Endodermal cell (in vitro differentiated cells): ENCODE measurements around the gene RNF43. TPM values are rescaled to one million over a fixed set of nuclear protein-coding genes. Genes with fewer than 3 reads are reported as not detected.

Experiments
- DNase-seq: peaks from one replicate; pipeline ENCODE4 v3.0.0-alpha.2; 2017
- H3K27ac ChIP-seq: 2 replicates; pipeline ENCODE4 v1.5.1; 2013; ENCODE audit warnings: mild to moderate bottlenecking, low read depth, low read length, moderate library complexity
- H3K27me3 ChIP-seq: 2 replicates; pipeline ENCODE4 v1.6.1; 2013; ENCODE audit warnings: mild to moderate bottlenecking, low read length, moderate library complexity; ENCODE audit not compliant: insufficient read depth, control insufficient read depth, poor library complexity, severe bottlenecking
- H3K36me3 ChIP-seq: 2 replicates; pipeline ENCODE4 v1.7.0; 2013; ENCODE audit warnings: mild to moderate bottlenecking, low read length, moderate library complexity; ENCODE audit not compliant: control insufficient read depth, insufficient read depth
- H3K4me1 ChIP-seq: one replicate; pipeline ENCODE4 v1.7.0; 2013; ENCODE audit warnings: low read length; ENCODE audit not compliant: control insufficient read depth, insufficient read depth
- H3K4me3 ChIP-seq: 2 replicates; pipeline ENCODE4 v1.5.1; 2013; ENCODE audit warnings: mild to moderate bottlenecking, low read length, moderate library complexity
- H3K9ac ChIP-seq: 2 replicates; pipeline ENCODE4 v1.6.1; 2013; ENCODE audit warnings: mild to moderate bottlenecking, low read length, moderate library complexity; ENCODE audit not compliant: poor library complexity, severe bottlenecking; ENCODE audit errors: extremely low read depth
- H3K9me3 ChIP-seq: 2 replicates; pipeline ENCODE4 v1.6.1; 2013; ENCODE audit warnings: mild to moderate bottlenecking, low read length, moderate library complexity; ENCODE audit not compliant: control insufficient read depth
- H3K27ac Mint-ChIP-seq: 2 replicates; pipeline ENCODE4 v1.8.0; 2020; ENCODE audit warnings: mixed read lengths
- H3K27me3 Mint-ChIP-seq: 2 replicates; pipeline ENCODE4 v1.8.0; 2021; ENCODE audit warnings: mild to moderate bottlenecking, mixed read lengths; ENCODE audit not compliant: insufficient read depth
- H3K36me3 Mint-ChIP-seq: 2 replicates; pipeline ENCODE4 v1.8.0; 2020; ENCODE audit warnings: low read depth, mixed read lengths
- H3K4me1 Mint-ChIP-seq: 2 replicates; pipeline ENCODE4 v1.8.0; 2020; ENCODE audit warnings: mixed read lengths
- H3K4me3 Mint-ChIP-seq: 2 replicates; pipeline ENCODE4 v1.8.0; 2020; ENCODE audit warnings: mild to moderate bottlenecking, moderate library complexity, mixed read lengths
- H3K9me3 Mint-ChIP-seq: 2 replicates; pipeline ENCODE4 v1.8.0; 2020; ENCODE audit warnings: mild to moderate bottlenecking, mixed read lengths
- CTCF ChIP-seq: fragments of 200-600 bp; sonication (generic); conservative IDR thresholded peaks from 2 replicates; pipeline ENCODE4 v1.5.0; 2021; ENCODE audit warnings: antibody characterized with exemption, mild to moderate bottlenecking
- WGBS, 2 experiments: methylation state at CpG; one replicate each; pipeline versions ENCODE4 v1.1.5 to v1.1.7; 2013; ENCODE audit warnings: missing lambda C conversion rate in 2 of 2, mixed read lengths in 1 of 2; ENCODE audit not compliant: insufficient coverage in 1 of 2, insufficient read length in 1 of 2; 5-methylcytosine and 5-hydroxymethylcytosine counted together
- total RNA-seq, 2 donors: library from RNA; stranded (reverse); fragmentation: NEBNext Ultra II Directional in 1 of 2; extraction: Animal tissue kit (Norgen Biotek cat#: 25700) in 1 of 2; gene quantifications; 2 replicates in 1 of 2; 3 replicates in 1 of 2; pipeline ENCODE4 v1.2.1, GENCODE V29; 2021

Gene RNF43
- total RNA-seq, 2 donors from 2014 or later = 3.2 to 4.1 TPM

GRCh38 chr17:58416396-58416795 lies 938 bp downstream of the RNF43 start:
- no peak overlapping the region for H3K9ac ChIP-seq
- peaks cover 3% of the 10 kb centered on the region for H3K4me1 ChIP-seq
- H3K27me3 Mint-ChIP-seq = peaks cover 3% of the 10 kb centered on the region
- H3K27ac Mint-ChIP-seq = no peak overlapping the region
- TF ChIP-seq CTCF = no peak
- H3K27me3 ChIP-seq = no peaks in the 10 kb centered on the region
- H3K4me3 Mint-ChIP-seq = peak overlapping the region; percentile 69
- H3K4me1 Mint-ChIP-seq = peaks cover 30% of the 10 kb centered on the region
- no peaks in the 10 kb centered on the region for H3K36me3 Mint-ChIP-seq
- no peaks in the 10 kb centered on the region for H3K9me3 Mint-ChIP-seq
- no peak overlapping the region for H3K27ac ChIP-seq
- no peak for DNase-seq
- 71% methylated on average over 4 of the region's 4 CpGs; no CpG with 5 or more reads in 1 of the 2 experiments for WGBS, 2 experiments
- H3K36me3 ChIP-seq = no peaks in the 10 kb centered on the region
- H3K4me3 ChIP-seq = peak overlapping the region; percentile 79
- H3K9me3 ChIP-seq = no peaks in the 10 kb centered on the region

- Histone ChIP-seq H3K4me3 (no peak overlapping the region), H3K36me3 (no peaks in the 10 kb centered on the region), H3K4me1 (peaks cover 3% of the 10 kb centered on the region), H3K9me3 (no peaks in the 10 kb centered on the region), H3K9ac (no peak overlapping the region), H3K27me3 (no peaks in the 10 kb centered on the region), H3K27ac (no peak overlapping the region)
- H3K4me3 Mint-ChIP-seq = peak overlapping the region; percentile 69
- H3K27me3 Mint-ChIP-seq = peaks cover 1% of the 10 kb centered on the region
- H3K36me3 Mint-ChIP-seq = no peaks in the 10 kb centered on the region
- no peak overlapping the region for H3K27ac Mint-ChIP-seq
- H3K9me3 Mint-ChIP-seq = no peaks in the 10 kb centered on the region
- peak; percentile 80 for DNase-seq
- H3K4me1 Mint-ChIP-seq = peaks cover 30% of the 10 kb centered on the region
- 71 to 79% methylated on average over 3 to 6 of the region's 6 CpGs for WGBS, 2 experiments
- peak; percentile 45 for TF ChIP-seq CTCF
These were observed 1.8 kb downstream of the RNF43 start for GRCh38 chr17:58415371-58416055.

GRCh38 chr17:58414596-58414997 lies 2.7 kb downstream of the RNF43 start:
- H3K4me3 Mint-ChIP-seq = no peak overlapping the region

More at GRCh38 chr17:58414596-58414997, 2.7 kb downstream of the RNF43 start:
- Mint-ChIP-seq H3K27ac (no peak overlapping the region), H3K4me1 (peaks cover 30% of the 10 kb centered on the region), H3K36me3 (no peaks in the 10 kb centered on the region), H3K9me3 (no peaks in the 10 kb centered on the region), H3K27me3 (no peaks in the 10 kb centered on the region)
- Histone ChIP-seq H3K9ac (no peak overlapping the region), H3K4me1 (peaks cover 3% of the 10 kb centered on the region), H3K36me3 (no peaks in the 10 kb centered on the region), H3K27me3 (no peaks in the 10 kb centered on the region), H3K4me3 (no peak overlapping the region), H3K9me3 (no peaks in the 10 kb centered on the region), H3K27ac (no peak overlapping the region)
- WGBS, 2 experiments = 75 to 84% methylated on average over 2 to 3 of the region's 3 CpGs
- no peak for TF ChIP-seq CTCF
- DNase-seq = no peak
